HepG2 (cell line): ENCODE data around the gene ASH1L. TPM values are rescaled to one million over a fixed set of nuclear protein-coding genes. Genes with fewer than 3 reads are reported as not detected.

ENCODE experiments used
- ATAC-seq: fragments of 200-7000 bp; cut with Tn5 transposase; 3 replicates; pipeline ENCODE4 v1.9.1; 2020; ENCODE audit warnings: mild to moderate bottlenecking, moderate library complexity
- BruUV-seq: library from RNA; stranded (reverse); fragments of 400-500 nt; replicated peaks from 2 replicates; lab custom pipeline; 2021; lab: Mats Ljungman, UMichigan
- CTCF ChIA-PET: fragments of 300-600 bp; formaldehyde crosslinking; extraction: SDS; loops from one replicate; lab custom pipeline; 2021; ENCODE audit warnings: low total read pairs, inconsistent platforms, low intra/inter-chr PET ratio; lab: Yijun Ruan, JAX
- POLR2A ChIA-PET: fragments of 350-600 bp; sonication (Branson Sonifier 250); formaldehyde crosslinking; loops from one replicate; lab custom pipeline; 2020; ENCODE audit warnings: antibody characterized with exemption, inconsistent platforms; lab: Yijun Ruan, JAX
- DNase-seq: peaks from one replicate; pipeline ENCODE4 v3.0.0-alpha.2; 2015; ENCODE audit warnings: low spot score
- FAIRE-seq: peaks from 3 replicates; lab custom pipeline; 2011; peaks lifted over from hg19 to GRCh38; lab: Jason Lieb, UNC
- H2AFZ ChIP-seq: one replicate; pipeline ENCODE4 v1.6.1; 2011; ENCODE audit warnings: low read length, inconsistent platforms
- H3K27ac ChIP-seq: fragments of 300-600 bp; 3 replicates; pipeline ENCODE4 v1.8.0; 2011; ENCODE audit warnings: mixed run types, mild to moderate bottlenecking, mixed read lengths, low read length, inconsistent platforms; ENCODE audit not compliant: insufficient read depth; ENCODE audit errors: extremely low read length
- H3K27me3 ChIP-seq, 2 experiments: fragments of 200-600 bp in 1 of 2; 2 replicates in 1 of 2; 3 replicates in 1 of 2; pipeline versions ENCODE4 v1.6.0 to v1.8.0; 2011; ENCODE audit warnings: low read length in 2 of 2, mild to moderate bottlenecking in 2 of 2, moderate library complexity in 2 of 2, inconsistent platforms in 1 of 2; ENCODE audit not compliant: insufficient read depth in 2 of 2, control insufficient read depth in 1 of 2
- H3K36me3 ChIP-seq, 2 experiments: fragments of 200-600 bp in 1 of 2; replicated peaks in 1 of 2; 2 replicates in 1 of 2; 3 replicates in 1 of 2; pipeline versions ENCODE4 v1.5.1 to v1.8.0; 2011; ENCODE audit warnings: low read length in 2 of 2, inconsistent platforms in 1 of 2; ENCODE audit not compliant: insufficient read depth in 2 of 2, control insufficient read depth in 1 of 2
- H3K4me1 ChIP-seq: 2 replicates; pipeline ENCODE4 v1.5.1; 2012; ENCODE audit warnings: low read length, inconsistent platforms; ENCODE audit not compliant: insufficient read depth
- H3K4me2 ChIP-seq: 2 replicates; pipeline ENCODE4 v1.6.0; 2011; ENCODE audit warnings: low read depth, low read length, inconsistent platforms
- H3K4me3 ChIP-seq, 3 experiments: fragments of 200-600 bp in 1 of 3; sonication (generic), shearing (Covaris generic) in 1 of 3; replicated peaks in 1 of 3; 2 replicates each; pipeline ENCODE4 v1.5.1; 2011 to 2016; ENCODE audit warnings: low read length in 3 of 3, inconsistent platforms in 2 of 3, low read depth in 2 of 3, mild to moderate bottlenecking in 2 of 3, control low read depth in 1 of 3, mixed read lengths in 1 of 3; ENCODE audit not compliant: insufficient read depth in 1 of 3
- H3K79me2 ChIP-seq: one replicate; pipeline ENCODE4 v1.6.1; 2011; ENCODE audit warnings: low read length, inconsistent platforms; ENCODE audit not compliant: insufficient read depth
- H3K9ac ChIP-seq: 2 replicates; pipeline ENCODE4 v1.6.0; 2011; ENCODE audit warnings: mild to moderate bottlenecking, low read depth, low read length, inconsistent platforms; ENCODE audit not compliant: insufficient read depth
- H3K9me3 ChIP-seq: 2 replicates; pipeline ENCODE4 v1.5.1; 2012; ENCODE audit warnings: mild to moderate bottlenecking, low read length
- H4K20me1 ChIP-seq: 2 replicates; pipeline ENCODE4 v1.6.0; 2011; ENCODE audit warnings: inconsistent platforms, mild to moderate bottlenecking, low read length, moderate library complexity; ENCODE audit not compliant: insufficient read depth
- ATF7-NPFF ChIP-seq: sonication (generic); formaldehyde crosslinking; IDR thresholded peaks from 2 replicates; pipeline ENCODE4 v1.8.1; 2023; ENCODE audit warnings: mild to moderate bottlenecking, low read depth, missing genetic modification reagents, moderate library complexity
- CENPT ChIP-seq: sonication (generic); formaldehyde crosslinking; IDR thresholded peaks from 2 replicates; pipeline ENCODE4 v1.8.0; 2022; ENCODE audit warnings: low read depth, mild to moderate bottlenecking, moderate library complexity, missing genetic modification reagents
- DPF2 ChIP-seq: sonication (generic); formaldehyde crosslinking; IDR thresholded peaks from 2 replicates; pipeline ENCODE4 v1.4.0; 2020; ENCODE audit warnings: mild to moderate bottlenecking, low read depth, missing genetic modification reagents, borderline replicate concordance
- MBD4 ChIP-seq: IDR thresholded peaks from 2 replicates; pipeline ENCODE4 v1.6.1; 2012; ENCODE audit warnings: low read length, inconsistent platforms, borderline replicate concordance
- NR2F6 ChIP-seq, 2 experiments: IDR thresholded peaks; 2 replicates each; pipeline ENCODE4 v1.6.1; 2016; ENCODE audit warnings: antibody characterized with exemption in 1 of 2, mild to moderate bottlenecking in 1 of 2
- RFX1 ChIP-seq: fragments of 450-650 bp; IDR thresholded peaks from 2 replicates; pipeline ENCODE4 v1.6.1; 2017
- ZNF317 ChIP-seq: sonication (generic); formaldehyde crosslinking; IDR thresholded peaks from 2 replicates; pipeline ENCODE4 v1.5.0; 2020; ENCODE audit warnings: mild to moderate bottlenecking, missing genetic modification reagents
- ZNF564 ChIP-seq: sonication (generic); formaldehyde crosslinking; IDR thresholded peaks from 2 replicates; pipeline ENCODE4 v1.8.1; 2023; ENCODE audit warnings: mild to moderate bottlenecking, missing genetic modification reagents
- ZNF678 ChIP-seq: sonication (generic); formaldehyde crosslinking; IDR thresholded peaks from 2 replicates; pipeline ENCODE4 v1.4.0; 2020; ENCODE audit warnings: mild to moderate bottlenecking, missing genetic modification reagents
- ZNF7 ChIP-seq: IDR thresholded peaks from 2 replicates; pipeline ENCODE4 v1.6.1; 2016; ENCODE audit warnings: missing biosample characterization, missing genetic modification reagents
- ZNF780A ChIP-seq: sonication (generic); formaldehyde crosslinking; IDR thresholded peaks from 2 replicates; pipeline ENCODE4 v1.8.0; 2022; ENCODE audit warnings: mild to moderate bottlenecking, missing genetic modification reagents, moderate library complexity
- ZSCAN22 ChIP-seq: sonication (generic); formaldehyde crosslinking; IDR thresholded peaks from 2 replicates; pipeline ENCODE4 v1.4.0; 2020; ENCODE audit warnings: mild to moderate bottlenecking, missing genetic modification reagents
- WGBS: methylation state at CpG from one replicate; pipeline ENCODE4 v1.1.6; 2017; ENCODE audit warnings: low lambda C conversion rate; 5-methylcytosine and 5-hydroxymethylcytosine counted together
- in situ Hi-C: cut with HindIII; loops from 2 replicates; pipeline ENCODE4 v1.10.0; 2017; ENCODE audit warnings: low pct_unique_long_range_greater_than_20kb; ENCODE audit not compliant: extremely low pct_ligation_motif_present
- intact Hi-C: fragments of 100-400 bp; cut with micrococcal nuclease; formaldehyde crosslinking; loops from one replicate; pipeline ENCODE4 v1.10.0; 2022; ENCODE audit not compliant: unreplicated experiment
- polyA plus RNA-seq, 8 experiments: library from polyadenylated mRNA; depleted of rRNA in 3 of 8; stranded (reverse) in 7 of 8; unstranded in 1 of 8; fragments of >200 nt; fragmentation: Illumina TruSeq in 4 of 8; extraction: Trizol in 4 of 8; gene quantifications; 2 replicates each; pipeline versions ENCODE4 v1.2.1 to v1.2.3, GENCODE V29; 2011 to 2016; ENCODE audit warnings: low read depth in 4 of 8, missing spikeins in 1 of 8, mixed read lengths in 1 of 8; ENCODE audit not compliant: insufficient read depth in 1 of 8
- total RNA-seq, 5 experiments: library from RNA; depleted of rRNA; stranded (reverse); fragments of >200 nt; fragmentation: Illumina TruSeq; extraction: Trizol; gene quantifications; 2 replicates each; pipeline ENCODE4 v1.2.3, GENCODE V29; 2016; ENCODE audit warnings: low read depth in 1 of 5
- TF ChIP-seq, protein P1 (sequence below): IDR thresholded peaks from 2 replicates; pipeline ENCODE4 v1.6.1; 2016; ENCODE audit warnings: missing biosample characterization, missing genetic modification reagents, low read depth
- TF ChIP-seq, protein P2 (sequence below): sonication (generic); formaldehyde crosslinking; IDR thresholded peaks from 2 replicates; pipeline ENCODE4 v1.9.0; 2022; ENCODE audit warnings: low read depth, missing genetic modification reagents
- TF ChIP-seq, protein P3 (sequence below): sonication (generic); formaldehyde crosslinking; IDR thresholded peaks from 2 replicates; pipeline ENCODE4 v1.4.0; 2020; ENCODE audit warnings: missing genetic modification reagents

ASH1L gene
- total and polyA plus RNA-seq, 2 of the 13 experiments (the other 11 are each of a cell fraction or from before 2014, with no cell fraction given), result 10.2 to 15.3 TPM

DNA sequence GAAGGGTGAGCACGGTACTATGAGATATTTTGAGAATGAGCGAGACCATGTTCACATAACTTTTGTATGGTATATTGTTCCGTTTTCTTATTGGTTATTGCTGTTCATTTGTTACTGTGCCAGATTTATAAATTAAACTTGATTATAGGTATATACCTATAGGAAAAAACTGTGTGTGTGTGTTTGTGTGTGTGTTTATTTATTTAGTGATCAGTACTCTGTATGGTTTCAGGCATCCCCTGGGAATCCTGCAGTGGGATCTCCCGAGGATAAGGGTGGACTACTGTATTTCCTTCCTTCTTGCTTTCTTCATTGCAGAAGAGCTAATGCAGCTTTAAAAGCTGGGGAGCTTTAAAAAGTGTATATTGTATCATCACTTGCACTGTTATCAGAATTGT is 8.0 kb upstream of the ASH1L start (continued):
- TF ChIP-seq, protein P1, sequence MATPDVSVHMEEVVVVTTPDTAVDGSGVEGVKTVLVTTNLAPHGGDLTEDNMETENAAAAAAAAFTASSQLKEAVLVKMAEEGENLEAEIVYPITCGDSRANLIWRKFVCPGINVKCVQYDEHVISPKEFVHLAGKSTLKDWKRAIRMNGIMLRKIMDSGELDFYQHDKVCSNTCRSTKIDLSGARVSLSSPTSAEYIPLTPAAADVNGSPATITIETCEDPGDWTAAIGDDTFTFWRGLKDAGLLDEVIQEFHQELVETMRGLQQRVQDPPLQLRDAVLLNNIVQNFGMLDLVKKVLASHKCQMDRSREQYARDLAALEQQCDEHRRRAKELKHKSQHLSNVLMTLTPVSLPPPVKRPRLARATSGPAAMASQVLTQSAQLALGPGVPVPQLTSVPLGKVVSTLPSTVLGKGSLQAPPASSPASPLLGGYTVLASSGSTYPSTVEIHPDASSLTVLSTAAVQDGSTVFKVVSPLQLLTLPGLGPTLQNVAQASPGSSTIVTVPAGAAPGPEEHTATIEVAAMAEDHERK (CRISPR knock-in tag), result no peak
- TF ChIP-seq ZNF564 (CRISPR knock-in tag), result no peak
- TF ChIP-seq ZSCAN22 (CRISPR knock-in tag), result no peak

DNA sequence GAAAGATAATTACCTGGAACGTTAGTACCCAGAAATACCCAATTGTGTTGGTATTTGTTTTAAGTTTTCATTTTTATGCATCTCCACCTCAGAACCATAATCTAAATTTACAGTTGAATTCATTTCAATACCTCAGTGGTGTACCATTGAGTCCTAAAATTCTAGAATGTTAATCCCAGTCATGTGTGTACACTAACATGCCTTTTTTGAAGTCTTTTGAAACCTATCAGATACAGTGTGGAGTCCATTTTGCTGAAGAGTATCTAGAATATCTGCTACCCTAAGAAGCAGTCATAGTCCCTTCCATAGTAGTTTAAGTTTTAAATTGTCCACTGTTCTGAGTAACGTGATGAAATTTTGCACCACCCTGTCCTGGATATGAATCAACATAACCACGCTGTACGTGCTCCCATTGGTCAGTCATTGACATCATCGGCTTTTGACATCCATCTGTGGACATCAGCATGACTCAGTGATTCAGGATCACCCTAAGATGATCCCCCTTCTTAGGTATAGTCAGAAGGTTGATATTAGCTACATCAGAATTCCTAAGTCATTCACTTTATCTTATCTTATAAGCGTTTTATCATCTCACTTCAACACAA is 7.5 kb upstream of the ASH1L start:
- BruUV-seq, result no TSS peak
- CTCF ChIA-PET, result no interaction called here
- ATAC-seq, result no peak
- no peak for DNase-seq
- in situ Hi-C loops, result no loop called here
- Histone ChIP-seq H3K27me3 (no peaks in the 10 kb centered on the region), H3K79me2 (peaks cover 17% of the 10 kb centered on the region), H3K9me3 (no peaks in the 10 kb centered on the region), H4K20me1 (peaks cover 2% of the 10 kb centered on the region; the same call in 1 of the 2 replicates), H3K27ac (no peak overlapping the region), H3K4me3 (no peak overlapping the region), H3K4me2 (no peak overlapping the region), H3K36me3 (peaks cover 0 to 8% of the 10 kb centered on the region in 2 experiments; a peak in 1 of 5 replicates), H3K4me1 (peaks cover 4% of the 10 kb centered on the region), H2AFZ (no peak overlapping the region), H3K9ac (no peak overlapping the region)
- 95% methylated on average over 6 of the region's 6 CpGs for WGBS
- no peak for FAIRE-seq
- intact Hi-C loops, result no loop called here
- POLR2A ChIA-PET, result no interaction called here
- TF ChIP-seq ZNF780A (CRISPR knock-in tag), result no peak
- no peak for TF ChIP-seq CENPT (CRISPR knock-in tag)
- no peak for TF ChIP-seq MBD4
- no peak for TF ChIP-seq ZNF317 (CRISPR knock-in tag)
- TF ChIP-seq NR2F6 (IDR thresholded peaks at IDR 0.05), result no peak
- TF ChIP-seq NR2F6 (CRISPR knock-in tag; IDR thresholded peaks at IDR 0.05), result no peak
- TF ChIP-seq, protein P2, sequence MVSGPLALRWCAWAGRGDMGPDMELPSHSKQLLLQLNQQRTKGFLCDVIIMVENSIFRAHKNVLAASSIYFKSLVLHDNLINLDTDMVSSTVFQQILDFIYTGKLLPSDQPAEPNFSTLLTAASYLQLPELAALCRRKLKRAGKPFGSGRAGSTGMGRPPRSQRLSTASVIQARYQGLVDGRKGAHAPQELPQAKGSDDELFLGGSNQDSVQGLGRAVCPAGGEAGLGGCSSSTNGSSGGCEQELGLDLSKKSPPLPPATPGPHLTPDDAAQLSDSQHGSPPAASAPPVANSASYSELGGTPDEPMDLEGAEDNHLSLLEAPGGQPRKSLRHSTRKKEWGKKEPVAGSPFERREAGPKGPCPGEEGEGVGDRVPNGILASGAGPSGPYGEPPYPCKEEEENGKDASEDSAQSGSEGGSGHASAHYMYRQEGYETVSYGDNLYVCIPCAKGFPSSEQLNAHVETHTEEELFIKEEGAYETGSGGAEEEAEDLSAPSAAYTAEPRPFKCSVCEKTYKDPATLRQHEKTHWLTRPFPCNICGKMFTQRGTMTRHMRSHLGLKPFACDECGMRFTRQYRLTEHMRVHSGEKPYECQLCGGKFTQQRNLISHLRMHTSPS (CRISPR knock-in tag), result no peak
- no peak for TF ChIP-seq RFX1
- no peak for TF ChIP-seq DPF2 (CRISPR knock-in tag)
- TF ChIP-seq ATF7-NPFF (CRISPR knock-in tag), result no peak
- TF ChIP-seq ZNF678 (CRISPR knock-in tag), result no peak
- no peak for TF ChIP-seq ZNF7
- TF ChIP-seq, protein P3, sequence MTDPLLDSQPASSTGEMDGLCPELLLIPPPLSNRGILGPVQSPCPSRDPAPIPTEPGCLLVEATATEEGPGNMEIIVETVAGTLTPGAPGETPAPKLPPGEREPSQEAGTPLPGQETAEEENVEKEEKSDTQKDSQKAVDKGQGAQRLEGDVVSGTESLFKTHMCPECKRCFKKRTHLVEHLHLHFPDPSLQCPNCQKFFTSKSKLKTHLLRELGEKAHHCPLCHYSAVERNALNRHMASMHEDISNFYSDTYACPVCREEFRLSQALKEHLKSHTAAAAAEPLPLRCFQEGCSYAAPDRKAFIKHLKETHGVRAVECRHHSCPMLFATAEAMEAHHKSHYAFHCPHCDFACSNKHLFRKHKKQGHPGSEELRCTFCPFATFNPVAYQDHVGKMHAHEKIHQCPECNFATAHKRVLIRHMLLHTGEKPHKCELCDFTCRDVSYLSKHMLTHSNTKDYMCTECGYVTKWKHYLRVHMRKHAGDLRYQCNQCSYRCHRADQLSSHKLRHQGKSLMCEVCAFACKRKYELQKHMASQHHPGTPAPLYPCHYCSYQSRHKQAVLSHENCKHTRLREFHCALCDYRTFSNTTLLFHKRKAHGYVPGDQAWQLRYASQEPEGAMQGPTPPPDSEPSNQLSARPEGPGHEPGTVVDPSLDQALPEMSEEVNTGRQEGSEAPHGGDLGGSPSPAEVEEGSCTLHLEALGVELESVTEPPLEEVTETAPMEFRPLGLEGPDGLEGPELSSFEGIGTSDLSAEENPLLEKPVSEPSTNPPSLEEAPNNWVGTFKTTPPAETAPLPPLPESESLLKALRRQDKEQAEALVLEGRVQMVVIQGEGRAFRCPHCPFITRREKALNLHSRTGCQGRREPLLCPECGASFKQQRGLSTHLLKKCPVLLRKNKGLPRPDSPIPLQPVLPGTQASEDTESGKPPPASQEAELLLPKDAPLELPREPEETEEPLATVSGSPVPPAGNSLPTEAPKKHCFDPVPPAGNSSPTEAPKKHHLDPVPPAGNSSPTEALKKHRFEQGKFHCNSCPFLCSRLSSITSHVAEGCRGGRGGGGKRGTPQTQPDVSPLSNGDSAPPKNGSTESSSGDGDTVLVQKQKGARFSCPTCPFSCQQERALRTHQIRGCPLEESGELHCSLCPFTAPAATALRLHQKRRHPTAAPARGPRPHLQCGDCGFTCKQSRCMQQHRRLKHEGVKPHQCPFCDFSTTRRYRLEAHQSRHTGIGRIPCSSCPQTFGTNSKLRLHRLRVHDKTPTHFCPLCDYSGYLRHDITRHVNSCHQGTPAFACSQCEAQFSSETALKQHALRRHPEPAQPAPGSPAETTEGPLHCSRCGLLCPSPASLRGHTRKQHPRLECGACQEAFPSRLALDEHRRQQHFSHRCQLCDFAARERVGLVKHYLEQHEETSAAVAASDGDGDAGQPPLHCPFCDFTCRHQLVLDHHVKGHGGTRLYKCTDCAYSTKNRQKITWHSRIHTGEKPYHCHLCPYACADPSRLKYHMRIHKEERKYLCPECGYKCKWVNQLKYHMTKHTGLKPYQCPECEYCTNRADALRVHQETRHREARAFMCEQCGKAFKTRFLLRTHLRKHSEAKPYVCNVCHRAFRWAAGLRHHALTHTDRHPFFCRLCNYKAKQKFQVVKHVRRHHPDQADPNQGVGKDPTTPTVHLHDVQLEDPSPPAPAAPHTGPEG, result no peak
